Activated T-cell treated with anti-CD3 and anti-CD28 coated beads, Interleukin-2, amount 50 U/mL, for 4 hours (primary cell): Measurements from ENCODE around the gene RTN3. TPM values are rescaled to one million over a fixed set of nuclear protein-coding genes. Genes with fewer than 3 reads are reported as not detected.
"Not testable (repeated sequence)": the region's sequence is repeated elsewhere in the genome, so short reads cannot be mapped to it uniquely, and the experiment has no call there.

ENCODE experiments used
- ATAC-seq, 2 donors: fragments of 200-7000 bp; cut with Tn5 transposase; one replicate each; pipeline ENCODE4 v1.10.0; 2021
- DNase-seq: peaks from one replicate; pipeline ENCODE4 v3.0.0-alpha.2; 2020
- H3K27me3 Mint-ChIP-seq: one replicate; pipeline ENCODE4 v1.8.0; 2021; ENCODE audit warnings: low read depth, mixed read lengths
- H3K36me3 Mint-ChIP-seq: one replicate; pipeline ENCODE4 v1.8.0; 2022; ENCODE audit warnings: mixed read lengths; ENCODE audit not compliant: insufficient read depth
- H3K4me1 Mint-ChIP-seq: one replicate; pipeline ENCODE4 v1.8.0; 2021; ENCODE audit warnings: low read depth, mixed read lengths
- H3K4me3 Mint-ChIP-seq: one replicate; pipeline ENCODE4 v1.8.0; 2021; ENCODE audit warnings: mild to moderate bottlenecking, moderate library complexity, mixed read lengths
- H3K9me3 Mint-ChIP-seq: one replicate; pipeline ENCODE4 v1.8.0; 2021; ENCODE audit warnings: mixed read lengths
- total RNA-seq, 3 donors: library from RNA; stranded (reverse); gene quantifications; one replicate each; pipeline ENCODE4 v1.2.1, GENCODE V29; 2021

RTN3 gene
- total RNA-seq, 3 donors from 2014 or later, result 24.7 to 30.9 (median 26.7) TPM

DNA sequence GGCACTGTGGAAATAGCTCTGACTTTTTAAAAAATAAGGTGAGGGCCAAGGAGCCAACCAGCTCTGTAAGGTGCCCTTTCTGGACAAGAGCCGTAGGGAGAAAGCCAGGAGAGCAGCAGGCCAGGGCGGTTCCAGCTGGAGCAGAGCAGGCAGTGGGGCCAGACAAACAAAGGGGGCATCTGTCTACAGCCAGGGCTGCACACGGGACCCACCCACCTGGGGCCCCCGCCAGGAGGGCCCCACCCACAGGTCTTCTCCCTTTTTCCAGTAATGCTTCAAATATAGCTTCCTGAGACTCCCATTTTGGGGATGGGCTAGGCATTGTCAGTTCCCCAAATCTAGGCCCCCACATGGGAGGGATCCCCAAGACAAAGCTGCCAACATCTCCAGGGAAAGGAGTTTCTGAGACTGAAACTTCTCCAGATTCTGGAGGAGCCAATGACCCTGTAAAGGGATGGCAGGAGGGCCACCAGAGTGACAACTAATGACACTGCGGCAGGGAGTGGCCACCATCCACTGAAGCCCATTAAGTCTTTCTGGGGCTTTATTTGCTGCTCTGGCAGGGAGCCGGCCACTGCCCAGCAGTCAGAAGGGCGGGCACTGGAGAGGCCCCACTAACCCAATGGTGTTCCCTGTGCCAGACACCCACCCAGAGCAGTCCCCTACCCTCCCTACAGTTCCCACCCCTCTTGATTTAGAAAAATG, 85.4 kb downstream of the RTN3 start:
- Mint-ChIP-seq H3K36me3 (no peaks in the 10 kb centered on the region), H3K9me3 (no peaks in the 10 kb centered on the region), H3K4me3 (peak overlapping the region; percentile 89), H3K4me1 (peaks cover 9% of the 10 kb centered on the region), H3K27me3 (peaks cover 9% of the 10 kb centered on the region)
- DNase-seq, result no peak
- no peak for ATAC-seq

DNA sequence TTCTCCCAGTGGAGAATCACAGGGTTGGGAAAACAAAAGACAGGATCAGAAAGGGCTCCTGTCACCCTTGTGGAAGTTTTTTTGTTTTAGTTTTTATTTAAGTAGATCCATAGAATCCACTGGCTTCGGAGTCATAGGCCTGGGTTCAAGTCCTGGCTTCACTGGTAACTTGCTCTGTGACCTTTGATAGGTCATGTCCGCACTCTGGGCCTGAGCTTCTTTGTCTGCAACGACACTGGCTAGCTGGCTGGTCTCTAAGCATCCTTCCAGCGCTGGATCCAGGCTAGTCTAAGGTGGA, 85.9 kb downstream of the RTN3 start:
- Mint-ChIP-seq H3K9me3 (no peaks in the 10 kb centered on the region), H3K27me3 (peaks cover 9% of the 10 kb centered on the region), H3K36me3 (no peaks in the 10 kb centered on the region), H3K4me3 (peak overlapping the region; percentile 89), H3K4me1 (peaks cover 9% of the 10 kb centered on the region)
- ATAC-seq (no peak), DNase-seq (no peak)

DNA sequence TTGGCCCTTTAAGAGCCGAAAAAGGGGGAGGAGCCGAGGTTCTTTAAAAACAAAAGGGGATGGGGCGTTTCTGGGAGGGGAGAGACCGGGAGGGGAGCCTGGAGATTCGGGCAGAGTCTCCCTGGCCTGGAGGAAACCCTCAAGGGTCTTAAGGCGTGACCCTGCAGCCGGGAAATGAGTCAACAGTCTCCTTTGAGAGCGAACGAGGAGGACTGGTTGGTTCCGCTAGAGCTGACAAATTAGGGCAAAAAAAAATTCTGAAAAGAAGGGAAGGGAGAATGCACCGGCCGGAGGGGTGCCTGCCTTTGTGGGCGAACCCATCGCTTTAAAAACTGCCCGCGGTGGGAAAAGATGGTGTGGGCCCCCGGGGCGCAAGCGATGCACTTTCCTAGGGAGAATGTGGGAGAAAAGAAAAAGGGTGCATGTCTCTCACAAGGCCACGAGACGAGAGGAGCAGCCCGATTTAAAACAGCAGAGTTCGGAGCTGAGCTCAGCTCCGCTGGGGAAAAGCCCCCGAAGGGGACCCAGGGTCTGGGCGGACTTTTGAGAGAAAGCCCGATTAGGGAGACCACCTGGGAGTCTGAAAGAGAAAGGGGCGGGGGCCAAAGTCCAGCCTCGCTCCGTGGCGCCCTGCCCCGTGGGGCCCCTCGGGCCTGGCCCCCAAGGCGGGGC, 86.4 kb downstream of the RTN3 start:
- Mint-ChIP-seq H3K36me3 (no peaks in the 10 kb centered on the region), H3K4me1 (peaks cover 9% of the 10 kb centered on the region)

DNA sequence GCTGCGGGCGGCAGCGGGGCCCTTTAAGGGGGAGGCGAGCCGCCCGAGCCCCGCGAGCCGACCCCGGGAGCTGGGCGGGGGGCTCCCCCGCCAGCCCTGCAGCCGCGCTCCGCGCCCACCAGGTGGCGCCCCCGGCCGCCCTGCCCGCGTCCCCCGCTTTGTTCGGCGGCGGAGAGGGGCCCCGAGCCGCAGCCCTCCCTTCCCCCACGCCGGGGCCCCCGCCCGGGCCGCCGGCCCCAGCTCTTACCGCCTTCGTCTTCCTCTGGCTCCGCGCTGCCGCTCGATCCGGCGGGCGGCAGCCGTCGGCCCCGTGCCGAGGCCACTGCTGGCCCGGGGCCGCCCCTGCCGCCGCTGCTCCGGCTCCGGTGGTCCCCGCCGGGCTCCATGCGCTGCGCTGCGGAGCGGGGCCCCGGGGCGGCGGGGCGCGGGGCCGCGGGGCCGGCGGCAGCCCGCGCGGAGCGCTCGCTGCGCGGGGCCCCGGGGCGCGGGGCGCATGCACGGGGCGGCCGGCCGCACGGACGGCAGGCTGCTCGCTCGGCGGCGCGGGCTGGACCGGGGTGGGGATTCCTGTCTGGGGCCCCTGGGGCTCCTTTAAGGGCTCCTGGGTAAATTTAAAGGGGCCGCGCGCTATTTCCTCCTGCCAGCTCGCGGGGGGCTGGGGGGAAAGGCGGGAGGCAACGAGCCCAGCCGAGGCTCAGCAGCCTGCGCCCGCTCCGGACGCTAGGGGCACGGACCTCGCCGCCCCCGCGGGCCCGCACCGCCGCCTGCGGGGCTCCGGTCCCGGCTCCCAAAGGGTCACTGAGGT, 87.1 kb downstream of the RTN3 start, which contains the start of gene ZFTA:
TSS of gene ZFTA (minus strand) at position 539 of the 805 bp plus-strand sequence. CDS start at position 386, 153 bp downstream.
- Mint-ChIP-seq H3K27me3 (peaks cover 13% of the 10 kb centered on the region), H3K4me1 (peaks cover 9% of the 10 kb centered on the region), H3K4me3 (peak within 1 kb of the TSS; percentile 89), H3K9me3 (no peaks in the 10 kb centered on the region), H3K36me3 (no peaks in the 10 kb centered on the region)
- ATAC-seq (peak; percentile 67 to 70), DNase-seq (peak; percentile 56)

More for the DNA sequence above, 86.4 kb downstream of the RTN3 start:
- H3K27me3 Mint-ChIP-seq, result peaks cover 9% of the 10 kb centered on the region
- no peaks in the 10 kb centered on the region for H3K9me3 Mint-ChIP-seq
- ATAC-seq, result peak; percentile 8 to 12
- H3K4me3 Mint-ChIP-seq, result peak overlapping the region; percentile 89
- peak; percentile 19 for DNase-seq

DNA sequence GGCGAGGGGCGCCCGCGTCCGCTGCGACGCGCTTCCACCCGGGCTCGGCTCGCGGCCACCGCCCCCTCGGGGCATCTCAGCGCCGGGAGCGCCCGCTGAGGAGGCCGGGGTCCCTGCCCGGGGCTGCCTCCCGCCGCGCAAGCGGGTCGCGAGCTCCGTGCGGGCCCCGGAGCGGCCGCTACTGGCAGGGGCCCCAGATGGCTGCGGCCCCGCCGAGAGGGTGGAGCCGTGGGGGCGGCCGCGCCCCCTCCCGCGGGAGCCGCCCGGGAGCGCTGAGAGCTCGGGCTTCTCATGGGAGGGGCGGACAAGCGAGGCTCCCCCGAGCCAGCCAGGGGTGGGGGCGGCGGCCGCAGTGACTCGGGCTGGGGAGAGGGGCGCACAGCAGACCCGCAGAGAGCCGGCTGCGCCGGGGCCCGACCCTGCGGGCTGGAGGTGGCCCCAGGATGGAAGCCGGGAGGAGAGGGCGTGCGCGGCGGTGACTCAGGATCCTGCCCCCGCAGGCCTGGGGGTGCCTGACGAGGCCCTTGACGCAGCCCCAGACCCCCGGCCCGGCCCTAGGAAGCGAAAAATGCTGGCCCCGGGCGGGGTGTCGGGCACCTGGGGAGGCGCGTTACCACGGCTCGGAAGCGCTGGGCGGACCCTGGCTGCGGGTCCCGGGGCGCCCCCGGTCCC, 87.9 kb downstream of the RTN3 start:
- ATAC-seq (peak; percentile 51 to 53), DNase-seq (peak; percentile 36)
- H3K27me3 Mint-ChIP-seq, result peaks cover 13% of the 10 kb centered on the region
- no peaks in the 10 kb centered on the region for H3K36me3 Mint-ChIP-seq
- H3K4me1 Mint-ChIP-seq, result peaks cover 9% of the 10 kb centered on the region
- H3K4me3 Mint-ChIP-seq, result peak overlapping the region; percentile 33
- no peaks in the 10 kb centered on the region for H3K9me3 Mint-ChIP-seq

DNA sequence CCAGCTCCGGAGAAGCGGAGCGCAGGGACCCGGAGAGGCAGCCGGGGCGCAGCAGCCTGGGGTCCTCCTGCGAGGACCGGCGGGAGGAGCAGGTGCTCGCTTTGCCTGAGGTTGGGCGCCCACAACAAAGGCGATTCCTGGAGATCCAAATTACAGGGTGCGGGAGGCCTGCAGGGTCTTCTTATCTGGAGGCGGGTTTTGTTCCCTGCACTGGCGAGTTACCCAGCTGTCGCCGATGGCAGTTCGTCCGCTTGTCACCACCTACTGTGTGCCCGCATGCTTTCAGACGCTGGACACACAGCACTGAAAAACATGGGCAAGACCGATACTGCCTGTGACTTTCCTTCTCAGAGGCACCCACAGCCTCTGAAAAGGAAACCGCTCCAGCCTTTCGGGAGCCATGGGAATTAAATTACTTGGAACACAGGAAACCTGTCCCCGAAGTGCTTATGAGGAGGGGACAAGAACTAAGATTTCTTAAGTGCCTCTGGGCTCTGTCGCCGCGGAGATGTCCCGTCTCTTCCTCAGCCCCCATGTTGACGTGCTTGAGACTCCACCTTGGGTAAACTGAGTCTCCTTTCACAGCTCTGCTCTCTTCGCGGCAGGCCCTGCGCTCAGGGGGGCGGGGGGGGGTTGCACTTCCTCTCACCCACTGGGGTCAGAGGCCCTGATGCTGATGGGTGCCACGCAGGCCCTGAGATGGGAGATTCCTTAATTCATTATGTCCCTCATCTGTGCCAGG, 88.6 kb downstream of the RTN3 start:
- Mint-ChIP-seq H3K9me3 (no peaks in the 10 kb centered on the region), H3K4me1 (peaks cover 9% of the 10 kb centered on the region), H3K36me3 (no peaks in the 10 kb centered on the region), H3K4me3 (peak overlapping the region; percentile 71), H3K27me3 (peaks cover 13% of the 10 kb centered on the region)
- DNase-seq (no peak), ATAC-seq (no peak)

DNA sequence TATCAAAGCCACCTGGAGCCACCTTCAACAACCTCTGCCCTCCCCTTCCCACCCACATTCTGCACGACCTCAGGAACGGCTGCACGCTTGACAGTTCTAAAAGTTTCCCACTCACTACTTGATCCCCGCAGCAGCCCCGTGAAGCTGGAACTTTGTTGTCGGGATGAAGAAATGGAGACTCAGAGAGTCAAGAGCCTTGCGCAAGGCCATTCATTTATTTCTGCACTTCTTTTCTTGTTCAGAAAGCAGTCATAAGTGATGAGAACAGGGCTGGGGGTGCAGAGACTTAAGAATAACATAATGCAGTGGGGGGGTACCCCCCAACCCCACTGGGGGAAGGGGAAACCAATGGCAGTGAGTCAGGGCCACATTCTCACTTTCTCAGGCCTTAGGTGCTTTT, 89.5 kb downstream of the RTN3 start:
- H3K4me3 Mint-ChIP-seq, result no peak overlapping the region
- peaks cover 13% of the 10 kb centered on the region for H3K27me3 Mint-ChIP-seq
- ATAC-seq, result no peak
- H3K36me3 Mint-ChIP-seq, result no peaks in the 10 kb centered on the region
- no peak for DNase-seq
- no peaks in the 10 kb centered on the region for H3K9me3 Mint-ChIP-seq
- H3K4me1 Mint-ChIP-seq, result peaks cover 9% of the 10 kb centered on the region

DNA sequence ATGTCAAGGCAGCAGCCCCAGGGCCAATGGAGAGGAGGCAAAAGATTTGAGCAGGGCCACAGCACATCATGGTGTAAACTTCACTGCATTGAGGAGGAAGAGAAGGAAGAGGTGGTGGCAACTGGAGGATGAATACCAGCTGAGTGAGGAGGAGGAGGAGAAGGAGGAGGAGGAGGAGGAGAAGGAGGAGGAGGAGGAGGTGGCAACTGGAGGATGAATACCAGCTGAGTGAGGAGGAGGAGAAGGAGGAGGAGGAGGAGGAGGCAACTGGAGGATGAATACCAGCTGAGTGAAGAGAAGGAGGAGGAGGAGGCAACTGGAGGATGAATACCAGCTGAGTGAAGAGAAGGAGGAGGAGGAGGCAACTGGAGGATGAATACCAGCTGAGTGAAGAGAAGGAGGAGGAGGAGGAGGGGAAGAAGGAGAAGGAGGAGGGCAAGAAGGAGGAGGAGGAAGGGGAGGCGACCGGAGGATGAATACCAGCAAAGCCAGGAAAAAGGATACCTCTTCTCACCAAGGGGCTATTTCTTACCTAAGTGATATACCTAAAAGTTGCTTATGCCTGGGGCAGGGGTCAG, 90.5 kb downstream of the RTN3 start:
- H3K9me3 Mint-ChIP-seq, H3K4me1 Mint-ChIP-seq, H3K4me3 Mint-ChIP-seq, DNase-seq, ATAC-seq, H3K36me3 Mint-ChIP-seq: not testable (repeated sequence)
- H3K27me3 Mint-ChIP-seq, result peaks cover 13% of the 10 kb centered on the region

DNA sequence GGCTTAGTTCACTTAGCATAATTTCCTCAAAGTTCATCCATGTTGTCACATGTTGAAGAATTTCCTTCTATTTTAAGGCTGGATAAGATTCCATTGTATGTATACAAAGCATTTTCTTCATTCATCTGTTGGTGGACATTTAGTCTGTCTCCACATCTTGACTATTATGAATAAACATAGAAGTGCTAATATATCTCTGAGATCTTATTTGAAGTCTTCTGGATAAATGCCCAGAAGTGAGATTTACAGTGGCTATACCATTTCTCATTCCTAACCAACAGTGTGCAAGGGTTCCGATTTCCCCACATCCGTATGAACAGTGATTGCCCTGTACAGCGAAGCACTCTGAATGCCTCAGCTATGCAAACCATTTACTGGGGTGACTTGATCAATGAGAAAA, 93.9 kb downstream of the RTN3 start:
- Mint-ChIP-seq H3K27me3 (peaks cover 9% of the 10 kb centered on the region), H3K4me1 (peaks cover 1% of the 10 kb centered on the region), H3K36me3 (no peaks in the 10 kb centered on the region), H3K4me3 (no peak overlapping the region), H3K9me3 (no peaks in the 10 kb centered on the region)
- DNase-seq (no peak), ATAC-seq (no peak)

DNA sequence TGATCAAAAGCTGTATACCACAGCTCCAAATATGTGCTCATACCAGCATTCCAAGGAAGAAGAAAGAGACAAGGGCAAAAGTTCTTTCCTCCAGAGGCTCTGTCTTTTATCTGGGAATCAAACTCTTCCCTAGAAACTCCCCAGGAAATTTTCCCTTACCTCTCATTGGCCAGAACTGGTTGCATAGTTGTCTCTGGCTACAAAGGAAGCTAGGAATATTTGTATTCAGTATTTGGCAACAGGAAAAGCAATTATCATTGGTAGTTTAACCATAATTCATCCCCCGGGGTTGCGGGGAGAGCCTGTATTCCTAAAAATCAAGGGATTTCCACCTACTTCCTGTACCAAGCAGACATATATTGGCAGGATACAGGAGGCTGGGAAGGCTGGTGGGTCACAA, 97.7 kb downstream of the RTN3 start:
- H3K4me1 Mint-ChIP-seq, result no peaks in the 10 kb centered on the region
- H3K36me3 Mint-ChIP-seq, result no peaks in the 10 kb centered on the region
- ATAC-seq (no peak), DNase-seq (no peak)
- H3K27me3 Mint-ChIP-seq, result no peaks in the 10 kb centered on the region
- H3K9me3 Mint-ChIP-seq, result no peaks in the 10 kb centered on the region
- H3K4me3 Mint-ChIP-seq, result no peak overlapping the region

DNA sequence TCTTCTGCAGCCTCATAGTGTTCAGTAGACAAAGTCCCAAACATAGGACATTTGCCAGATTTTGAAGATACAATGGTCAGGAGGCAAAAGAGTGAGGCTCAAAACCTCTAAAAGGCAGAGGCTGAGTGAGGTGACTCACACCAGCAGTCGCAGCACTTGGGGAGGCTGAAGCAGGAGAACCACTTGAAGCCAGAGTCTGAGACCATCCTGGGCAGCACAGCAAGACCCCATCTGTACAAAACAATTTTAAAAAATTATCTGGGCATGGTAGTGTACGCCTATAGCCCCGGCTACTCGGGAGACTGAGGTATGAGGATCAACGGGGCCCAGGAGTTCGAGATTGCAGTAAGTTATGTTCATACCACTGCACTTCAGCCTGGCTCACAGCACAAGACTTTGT, 101.4 kb downstream of the RTN3 start:
- no peaks in the 10 kb centered on the region for H3K9me3 Mint-ChIP-seq
- ATAC-seq (no peak), DNase-seq (no peak)
- H3K4me1 Mint-ChIP-seq, result peaks cover 3% of the 10 kb centered on the region
- H3K27me3 Mint-ChIP-seq, result no peaks in the 10 kb centered on the region
- no peak overlapping the region for H3K4me3 Mint-ChIP-seq
- H3K36me3 Mint-ChIP-seq, result no peaks in the 10 kb centered on the region

DNA sequence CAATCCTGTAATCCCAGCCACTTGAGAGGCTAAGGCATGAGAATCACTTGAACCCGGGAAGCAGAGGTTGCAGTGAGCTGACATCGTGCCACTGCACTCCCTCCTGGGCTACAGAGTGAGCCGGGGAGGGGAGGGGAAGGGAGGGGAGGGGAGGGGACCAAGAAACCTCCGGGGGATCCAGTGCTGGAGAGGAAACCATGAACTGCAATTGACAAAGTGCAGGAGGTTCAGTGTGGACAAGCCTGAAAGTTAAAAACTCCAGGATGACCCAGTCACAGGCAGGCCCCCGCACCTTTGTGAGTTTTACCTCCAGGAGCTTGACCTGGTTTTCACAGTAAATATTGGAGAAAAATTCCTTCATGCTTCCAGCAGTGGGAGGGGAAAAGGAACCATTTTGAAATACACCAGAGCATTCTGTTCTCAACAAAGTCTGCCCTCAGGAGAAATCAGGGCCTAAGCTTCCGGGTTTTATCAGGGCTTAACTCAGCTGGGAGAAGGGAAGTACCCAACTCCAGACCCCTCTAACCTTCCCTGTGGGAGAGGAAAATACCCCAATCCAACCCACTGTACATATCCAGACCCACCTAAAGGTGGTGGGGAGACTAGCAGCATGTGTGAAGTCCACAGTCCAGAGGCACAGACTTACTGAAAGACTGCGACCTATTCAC, 102.8 kb downstream of the RTN3 start:
- DNase-seq, result no peak
- peaks cover 3% of the 10 kb centered on the region for H3K4me1 Mint-ChIP-seq
- H3K27me3 Mint-ChIP-seq, result no peaks in the 10 kb centered on the region
- H3K9me3 Mint-ChIP-seq, result no peaks in the 10 kb centered on the region
- H3K36me3 Mint-ChIP-seq, result no peaks in the 10 kb centered on the region
- no peak for ATAC-seq
- no peak overlapping the region for H3K4me3 Mint-ChIP-seq

DNA sequence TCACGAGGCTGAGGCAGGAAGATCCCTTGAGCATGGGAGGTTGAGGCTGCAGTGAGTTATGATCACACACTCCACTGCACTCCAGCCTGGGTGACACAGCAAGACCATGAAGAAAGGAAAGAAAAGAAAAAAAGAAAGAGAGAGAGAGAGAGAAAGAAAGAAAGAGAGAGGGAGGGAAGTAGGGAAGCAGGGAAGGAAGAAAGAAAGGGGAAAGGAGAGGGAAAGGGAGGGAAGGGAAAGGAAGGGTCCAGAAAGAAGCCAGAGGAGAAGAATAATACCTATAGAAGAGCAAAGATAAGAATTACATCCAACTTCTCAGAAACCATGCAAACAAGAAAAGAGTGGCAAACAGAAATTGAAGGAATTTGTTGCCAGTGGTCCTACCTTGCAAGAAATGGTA, 104.5 kb downstream of the RTN3 start:
- no peaks in the 10 kb centered on the region for H3K27me3 Mint-ChIP-seq
- H3K4me3 Mint-ChIP-seq, result no peak overlapping the region
- H3K4me1 Mint-ChIP-seq, result peaks cover 3% of the 10 kb centered on the region
- no peak for DNase-seq
- no peak for ATAC-seq
- H3K36me3 Mint-ChIP-seq, result no peaks in the 10 kb centered on the region
- no peaks in the 10 kb centered on the region for H3K9me3 Mint-ChIP-seq
